Posterior cingulate gyrus (tissue), 11 donors: Measurements from ENCODE around the gene CPLX4.
A peak's percentile ranks its signal among the peaks of the same experiment; 100 is the strongest.

Source experiments
- DNase-seq, 10 donors: peaks; one replicate each; pipeline versions ENCODE4 v3.0.0 to v3.0.0-alpha.2; 2020 to 2021; ENCODE audit warnings: mixed read lengths in 3 of 10
- intact Hi-C: fragments of 100-400 bp; cut with DNase I; formaldehyde crosslinking; loops from one replicate; pipeline ENCODE4 v1.15.1; 2023

CPLX4 gene

GRCh38 chr18:59318460-59319050 lies at the start of gene CPLX4:
TSS of gene CPLX4 (minus strand) at chr18:59318649. CDS start at chr18:59318462, 187 bp downstream.
- DNase-seq: no peak
- intact Hi-C loops: no loop called here

GRCh38 chr18:59360381-59360780 lies 41.9 kb upstream of the CPLX4 start:
- DNase-seq: no peak
- intact Hi-C loops: no loop called here

DNA sequence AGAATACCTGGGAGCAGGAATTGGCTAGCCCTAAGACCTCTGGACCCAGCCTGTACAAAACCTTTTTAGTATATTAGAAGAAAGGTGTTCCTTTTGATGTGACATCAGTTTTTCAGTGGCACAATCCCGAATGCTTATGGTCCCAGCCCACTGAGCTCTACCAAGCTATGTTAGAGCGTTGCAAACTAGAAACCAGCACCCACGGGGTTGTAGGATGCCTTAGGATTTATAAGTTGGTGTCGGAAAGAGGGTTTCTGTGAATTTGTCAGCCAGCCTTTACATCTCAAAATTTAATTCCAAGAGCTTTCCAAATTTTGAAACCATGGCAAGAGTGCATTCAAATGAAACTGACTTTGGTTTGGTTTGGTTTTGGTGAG lies 41.1 kb upstream of the CPLX4 start:
- DNase-seq: no peak
- intact Hi-C loops: no loop called here

DNA sequence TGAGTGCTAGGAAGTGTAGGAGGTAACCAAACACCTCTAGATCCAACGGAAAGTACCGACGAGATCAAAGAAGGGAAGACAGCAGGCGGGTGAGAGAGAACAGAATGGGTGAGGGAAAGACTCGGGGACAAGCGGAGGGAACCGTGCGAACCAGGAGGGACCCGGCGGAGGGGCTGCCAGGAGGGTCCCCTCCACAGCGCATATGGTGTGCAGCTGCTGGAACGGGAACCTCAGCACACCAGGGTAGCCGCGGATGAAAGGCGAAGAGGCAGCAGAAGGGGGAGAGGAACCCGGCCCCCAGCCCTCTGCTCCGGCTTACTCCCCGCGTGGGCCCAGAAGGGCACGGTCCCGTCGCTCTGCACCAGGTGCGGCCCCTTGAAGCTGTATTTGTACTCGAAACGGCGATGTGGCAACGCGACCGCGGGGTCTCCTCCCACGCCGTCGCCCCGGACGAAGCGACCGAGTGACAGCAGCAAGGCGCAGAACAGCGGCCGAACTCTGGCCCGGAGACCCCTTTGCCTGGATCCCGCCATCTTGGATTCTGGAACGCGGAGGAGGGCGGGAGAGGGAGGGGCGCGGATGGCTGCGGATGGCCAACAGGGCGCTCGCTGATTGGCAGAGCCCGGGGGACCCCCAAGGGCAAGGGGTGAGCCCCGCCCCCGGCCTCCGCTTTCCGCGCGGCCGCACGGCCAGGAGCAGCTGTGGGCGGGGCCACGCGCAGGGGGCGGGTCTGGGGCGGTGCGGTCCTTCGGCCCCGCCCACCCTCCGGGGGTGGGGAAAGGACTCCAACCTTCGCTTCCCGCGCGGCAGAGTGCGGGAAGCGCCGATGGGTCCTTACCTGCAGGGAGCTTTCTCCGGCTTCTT lies 40.5 kb upstream of the CPLX4 start, which contains the start of gene LMAN1:
LMAN1 (minus strand) TSS at position 554 of the 864 bp plus-strand sequence; CDS start at position 533, 21 bp downstream.
- intact Hi-C loops: no loop called here

GRCh38 chr18:59358414-59358711 lies 39.9 kb upstream of the CPLX4 start:
- intact Hi-C loops: no loop called here
- DNase-seq: no peak

More for the DNA sequence above, 40.5 kb upstream of the CPLX4 start, which contains the start of gene LMAN1:
- peak; percentile 92 to 99 (median 96) for DNase-seq

GRCh38 chr18:59357928-59358327 lies 39.5 kb upstream of the CPLX4 start:
- no peak for DNase-seq
- intact Hi-C loops: no loop called here

DNA sequence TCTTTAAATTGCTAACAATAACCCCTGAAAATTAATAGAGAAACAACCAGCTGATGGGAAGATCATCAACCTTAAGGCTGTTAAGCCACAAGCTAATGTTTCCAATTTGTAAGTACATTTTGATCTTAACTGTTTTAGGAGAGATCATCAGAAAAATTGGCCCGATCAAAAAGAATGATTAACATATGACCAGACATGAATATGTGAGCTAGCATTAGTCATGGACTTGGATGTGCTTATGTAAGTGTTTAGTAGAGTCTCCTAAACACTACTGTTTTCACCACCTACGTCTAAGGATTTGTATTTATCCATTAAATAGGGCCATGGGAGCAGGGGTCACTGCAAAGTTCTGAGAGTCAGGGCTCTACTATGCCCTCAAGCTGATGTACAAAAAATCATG lies 36.3 kb upstream of the CPLX4 start:
- intact Hi-C loops: no loop called here
- no peak for DNase-seq

- no peak for DNase-seq
- intact Hi-C loops: no loop called here
These were observed 34.7 kb upstream of the CPLX4 start for GRCh38 chr18:59353079-59353680.

- intact Hi-C loops: no loop called here
- no peak for DNase-seq
These were observed 33.9 kb upstream of the CPLX4 start for GRCh38 chr18:59352250-59352855.

DNA sequence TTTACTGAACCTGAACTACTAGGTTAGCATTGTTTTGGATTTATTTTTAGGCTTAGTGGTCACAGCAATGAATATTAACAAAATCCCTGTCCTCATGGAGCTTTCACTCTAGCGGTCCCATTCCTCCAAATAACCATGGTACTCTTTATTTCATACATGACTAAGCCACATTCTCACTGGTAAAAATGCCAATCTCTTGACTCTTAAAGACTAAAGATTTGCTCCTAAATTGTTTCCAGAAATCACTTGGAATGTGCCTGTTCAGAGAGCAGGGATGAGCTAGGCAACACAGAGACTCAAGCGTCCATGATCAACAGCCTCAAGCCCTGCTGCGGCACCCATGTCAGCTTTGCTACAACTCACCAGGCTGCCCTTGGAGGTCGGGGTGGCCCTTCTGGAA lies 27.1 kb upstream of the CPLX4 start:
- intact Hi-C loops: no loop called here
- DNase-seq: peak in 1 of 10 donors; percentile 52

- intact Hi-C loops: no loop called here
- no peak for DNase-seq
These were observed 26.5 kb upstream of the CPLX4 start for GRCh38 chr18:59344996-59345395.

GRCh38 chr18:59343926-59344325 lies 25.5 kb upstream of the CPLX4 start:
- intact Hi-C loops: no loop called here
- no peak for DNase-seq

GRCh38 chr18:59340817-59341216 lies 22.4 kb upstream of the CPLX4 start:
- intact Hi-C loops: no loop called here
- no peak for DNase-seq

- intact Hi-C loops: no loop called here
These were observed 21.9 kb upstream of the CPLX4 start for GRCh38 chr18:59340312-59340711.

DNA sequence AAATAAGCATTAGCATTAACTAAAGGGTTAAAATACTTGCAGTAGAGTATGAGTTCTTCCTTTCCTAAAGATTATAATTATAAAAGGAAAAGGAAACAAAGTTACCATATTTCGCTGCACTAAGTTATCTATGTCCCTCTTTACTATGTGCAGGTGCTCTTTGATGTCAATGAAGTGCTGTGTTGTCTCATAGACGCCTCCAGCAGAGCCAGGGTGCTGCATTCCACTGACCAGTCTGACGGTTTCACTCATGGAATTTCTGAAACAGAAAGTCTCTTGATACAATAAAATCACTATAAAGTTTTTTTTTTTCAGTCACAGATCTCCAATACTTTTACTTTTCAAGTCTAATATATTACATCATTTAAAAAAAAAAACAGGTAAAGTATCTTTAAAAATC lies 14.5 kb upstream of the CPLX4 start:
- intact Hi-C loops: no loop called here
- no peak for DNase-seq

More at GRCh38 chr18:59340312-59340711, 21.9 kb upstream of the CPLX4 start:
- DNase-seq: no peak

GRCh38 chr18:59328683-59329082 lies 10.2 kb upstream of the CPLX4 start:
- DNase-seq: no peak
- intact Hi-C loops: no loop called here

DNA sequence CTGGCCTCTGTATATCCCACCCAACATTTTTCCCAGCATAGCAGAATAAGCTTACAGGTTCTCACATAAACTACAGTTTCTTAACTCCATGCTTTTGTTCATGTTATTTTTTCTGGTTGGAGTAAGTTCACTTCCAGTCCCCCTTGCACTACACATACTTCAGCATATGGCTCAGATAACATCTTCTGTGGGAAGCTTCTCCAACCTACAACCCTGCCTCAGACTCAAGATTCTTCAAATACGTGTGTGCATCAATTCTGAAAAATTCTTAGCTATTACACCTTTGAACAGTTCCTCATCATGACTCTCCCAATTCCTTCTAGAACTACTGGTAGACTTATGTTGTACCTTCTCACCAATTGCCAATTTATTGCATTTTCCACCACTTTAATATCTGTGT lies 7.5 kb upstream of the CPLX4 start:
- intact Hi-C loops: no loop called here

DNA sequence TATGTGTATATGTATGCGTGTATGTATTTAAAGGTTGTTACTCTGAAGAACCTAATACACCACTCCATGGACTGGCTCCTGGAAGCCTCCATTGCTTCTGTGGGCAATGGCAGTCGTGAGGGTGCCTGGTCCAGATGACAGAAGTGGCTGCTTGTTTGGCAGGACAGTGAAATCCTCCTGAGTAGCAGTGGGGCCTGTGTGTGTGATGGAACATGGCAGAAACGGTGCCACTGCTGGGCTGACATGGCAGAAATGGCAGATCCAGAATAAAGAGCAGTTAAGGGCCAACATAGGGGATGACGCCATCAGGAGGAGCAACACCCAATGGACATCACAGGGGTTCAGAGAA lies 6.1 kb upstream of the CPLX4 start:
- no peak for DNase-seq
- intact Hi-C loops: no loop called here

More for the DNA sequence above, 7.5 kb upstream of the CPLX4 start:
- no peak for DNase-seq

DNA sequence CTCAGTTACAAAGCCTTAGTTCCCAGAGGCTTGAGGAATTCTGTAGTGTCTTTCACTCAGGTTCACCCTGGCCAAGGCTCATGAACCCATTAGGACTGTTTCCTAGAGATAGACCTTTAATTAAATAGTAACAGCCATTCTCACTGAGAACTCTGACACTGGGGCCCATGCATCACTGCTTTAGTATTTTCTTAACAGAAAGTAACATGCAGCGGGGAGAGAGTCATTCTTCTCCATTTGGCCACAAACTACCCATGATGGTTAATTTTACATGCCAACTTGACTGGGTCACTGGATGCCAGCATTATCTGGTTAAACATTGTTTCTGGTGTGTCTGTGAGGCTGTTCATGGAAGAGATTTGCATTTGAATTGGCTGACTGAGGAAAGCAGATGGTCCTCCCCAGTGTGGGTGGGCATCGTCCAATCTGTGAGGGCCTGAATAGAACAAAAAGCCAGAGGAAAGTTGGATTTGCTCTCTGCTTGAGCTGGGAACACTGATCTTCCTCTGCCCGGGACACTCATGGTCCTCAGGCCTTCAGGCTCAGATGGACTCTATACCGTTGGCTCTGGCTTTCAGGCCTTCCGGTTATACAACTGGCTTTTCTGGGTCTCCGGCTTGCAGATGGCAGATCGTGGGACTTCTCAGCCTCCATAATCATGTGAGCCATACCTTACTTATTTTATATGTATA lies 5.6 kb upstream of the CPLX4 start:
- DNase-seq: peak in 1 of 10 donors; percentile 59
- intact Hi-C loops: no loop called here

DNA sequence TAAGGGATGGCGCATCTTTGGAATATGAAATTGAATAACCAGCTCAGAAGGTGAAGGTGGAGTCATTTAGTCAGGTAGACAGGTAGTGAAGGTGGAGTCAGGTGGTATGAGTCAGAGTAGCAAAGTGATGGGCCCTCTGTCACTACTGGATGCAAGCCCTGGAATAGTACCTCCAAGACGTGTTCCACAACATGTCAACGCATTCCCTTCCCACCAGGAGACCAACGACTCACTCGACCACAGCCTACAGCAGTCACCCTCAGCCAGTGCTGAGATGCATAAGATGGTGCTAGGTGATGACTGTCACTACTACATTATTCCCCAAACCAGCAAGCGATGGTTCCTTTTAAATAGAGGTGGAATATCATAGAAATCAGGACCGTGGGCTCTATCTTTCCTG lies 6.8 kb downstream of the CPLX4 start:
- DNase-seq: no peak
- intact Hi-C loops: no loop called here

DNA sequence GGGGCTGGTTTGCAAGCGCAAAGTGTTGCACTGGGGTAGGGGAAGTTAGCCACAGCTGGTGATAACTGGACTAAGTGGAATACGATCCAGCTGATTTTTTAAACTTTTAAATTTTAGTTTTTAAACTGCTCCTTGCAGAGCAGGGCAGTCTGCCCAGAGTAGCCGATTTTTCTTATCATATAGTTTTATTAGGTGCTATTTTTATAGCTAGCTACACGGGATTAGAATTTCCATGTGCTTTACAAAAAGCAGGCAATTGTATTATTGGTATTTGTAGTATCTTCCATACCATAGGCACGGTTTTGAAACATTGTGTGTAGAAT lies 9.6 kb downstream of the CPLX4 start:
- intact Hi-C loops: loop anchor here (2.0 to 5.0 kb wide), 2 partner anchors 60 to 93 kb away; no protein-coding TSS in a partner anchor
- DNase-seq: no peak
